Right cardiac atrium (tissue), 5 donors: ENCODE results near the gene ZCCHC24. TPM values are rescaled to one million over a fixed set of nuclear protein-coding genes. Genes with fewer than 3 reads are reported as not detected.

ENCODE experiments used
- ATAC-seq, 2 donors: fragments of 200-7000 bp; cut with Tn5 transposase; one replicate each; pipeline versions ENCODE4 v1.8.0 to v1.9.1; 2020; ENCODE audit warnings: moderate library complexity in 2 of 2, mild to moderate bottlenecking in 1 of 2
- DNase-seq, 3 donors: peaks; one replicate each; pipeline ENCODE4 v3.0.0-alpha.2; 2020
- H3K27ac ChIP-seq: one replicate; pipeline ENCODE4 v1.5.1; 2013; ENCODE audit warnings: mild to moderate bottlenecking, low read length, control low read depth, moderate library complexity
- H3K27me3 ChIP-seq: one replicate; pipeline ENCODE4 v1.6.1; 2013; ENCODE audit not compliant: control insufficient read depth, insufficient read depth
- H3K4me1 ChIP-seq: one replicate; pipeline ENCODE4 v1.6.1; 2013; ENCODE audit warnings: low read length; ENCODE audit not compliant: control insufficient read depth, insufficient read depth
- H3K4me3 ChIP-seq: one replicate; pipeline ENCODE4 v1.5.1; 2013; ENCODE audit warnings: low read length, control low read depth
- H3K9me3 ChIP-seq: one replicate; pipeline ENCODE4 v1.6.1; 2013; ENCODE audit warnings: low read length; ENCODE audit not compliant: control insufficient read depth
- WGBS: extraction: QIAGEN DNeasy Blood & Tissue Kit; methylation state at CpG from one replicate; pipeline ENCODE4 v1.1.7; 2013; 5-methylcytosine and 5-hydroxymethylcytosine counted together
- intact Hi-C, 4 donors: fragments of 100-400 bp; cut with DNase I; formaldehyde crosslinking; loops; one replicate each; pipeline versions ENCODE4 v1.11.0 to v1.14.0; 2022 to 2023
- polyA plus RNA-seq: library from polyadenylated mRNA; stranded (reverse); fragments of 200-250 nt; gene quantifications from one replicate; pipeline ENCODE4 v1.2.3, GENCODE V29; 2013
- total RNA-seq, 4 donors: library from RNA; stranded (reverse); fragmentation: NEBNext Ultra II Directional; extraction: Animal tissue kit (Norgen Biotek cat#: 25700); gene quantifications; one replicate each; pipeline ENCODE4 v1.2.1, GENCODE V29; 2021
- donor health status: healthy with polysubstance abuse.
- donor health status: DM: no; HTN: yes; CAD: no.
- donor health status: DM: no; HTN: no; CAD: no.
- donor health status: DM: no; HTN: yes; CAD: no; lungs with severe emphysema.
- donor health status: DM: yes; HTN: yes; CAD: no.

The ZCCHC24 gene
- total and polyA plus RNA-seq, 5 donors, result 31.3 to 75.3 (median 62.0) TPM

DNA sequence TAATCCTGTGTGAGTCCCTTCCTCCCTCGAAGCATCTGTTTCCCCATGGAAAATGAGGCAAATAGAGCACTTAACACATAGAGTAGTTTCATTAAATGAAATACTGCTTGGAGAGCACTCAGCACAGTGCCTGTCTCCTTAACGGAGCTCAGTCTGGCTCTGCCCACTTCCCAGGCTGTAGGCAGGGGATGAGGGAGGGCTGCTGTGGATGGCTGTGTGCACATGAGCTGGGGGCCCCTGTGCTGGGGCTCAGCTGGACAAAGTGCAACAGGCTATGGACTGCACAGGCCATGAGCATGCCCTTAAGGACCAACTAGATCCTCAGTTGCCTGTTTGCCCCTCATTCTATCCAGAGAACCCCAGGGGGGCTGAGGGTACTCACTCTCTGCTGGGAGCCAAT lies 14.5 kb downstream of the ZCCHC24 start:
- H3K27ac ChIP-seq, result no peak overlapping the region
- H3K9me3 ChIP-seq, result no peaks in the 10 kb centered on the region
- intact Hi-C loops, result no loop called here
- H3K27me3 ChIP-seq, result no peaks in the 10 kb centered on the region
- no peak overlapping the region for H3K4me3 ChIP-seq
- WGBS, result 39% methylated on average over 2 of the region's 2 CpGs
- H3K4me1 ChIP-seq, result peaks cover 27% of the 10 kb centered on the region
- ATAC-seq (no peak), DNase-seq (peak in 1 of 3 donors; percentile 30)

DNA sequence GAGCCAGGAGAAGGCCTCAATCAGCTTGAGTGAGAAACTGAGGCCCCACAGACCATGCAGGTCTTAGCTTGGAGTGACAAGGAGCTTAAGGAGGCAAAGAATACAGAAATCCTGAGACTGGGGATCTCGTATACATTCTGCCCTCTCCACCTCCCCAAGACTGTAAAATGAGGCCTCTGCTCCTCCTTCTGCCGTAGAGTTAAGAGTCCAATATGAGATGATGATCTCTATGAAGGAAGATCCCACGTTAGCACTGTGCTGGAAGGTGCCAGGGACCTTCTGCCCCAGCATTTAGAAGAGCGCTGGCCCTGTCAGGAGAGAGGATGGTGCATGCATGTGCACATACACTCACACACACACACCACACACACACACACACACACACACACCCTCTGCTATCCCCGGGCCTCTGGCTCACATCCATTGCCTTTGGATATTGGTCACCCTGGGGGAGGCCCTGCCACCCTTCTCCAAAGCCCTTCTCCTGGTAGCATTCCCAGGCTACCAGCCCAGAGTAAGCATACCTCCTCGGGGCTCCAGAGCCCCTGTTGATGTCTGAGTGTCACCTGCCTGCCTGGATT lies 15.0 kb downstream of the ZCCHC24 start:
- Histone ChIP-seq H3K27me3 (no peaks in the 10 kb centered on the region), H3K9me3 (no peaks in the 10 kb centered on the region), H3K4me1 (peaks cover 24% of the 10 kb centered on the region), H3K4me3 (no peak overlapping the region), H3K27ac (no peak overlapping the region)
- ATAC-seq, result no peak
- DNase-seq, result peak in 1 of 3 donors; percentile 59
- 59% methylated on average over 6 of the region's 6 CpGs for WGBS
- intact Hi-C loops, result no loop called here

DNA sequence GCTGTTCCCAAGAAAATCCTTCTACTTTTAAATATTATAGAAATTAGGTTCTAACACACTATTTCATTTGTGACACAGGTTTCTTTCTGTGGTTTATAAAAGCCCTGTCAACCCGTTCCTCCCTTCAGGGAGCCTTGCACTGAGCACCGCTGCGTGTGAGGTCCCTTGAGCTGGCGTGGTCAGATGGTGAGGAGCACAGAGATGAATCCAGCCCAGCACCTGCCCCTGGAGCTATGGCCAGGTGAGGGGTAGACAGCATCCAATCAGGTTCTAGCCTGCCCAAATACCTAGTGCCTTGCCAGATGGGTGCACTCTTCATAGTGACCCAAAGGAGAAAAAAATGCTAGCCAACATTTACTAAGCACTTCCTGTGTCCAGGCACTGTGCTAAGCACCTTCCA lies 15.7 kb downstream of the ZCCHC24 start:
- DNase-seq (peak in 1 of 3 donors; percentile 47), ATAC-seq (no peak)
- 87% methylated on average over 4 of the region's 4 CpGs for WGBS
- no peak overlapping the region for H3K4me3 ChIP-seq
- intact Hi-C loops, result no loop called here
- H3K27me3 ChIP-seq, result no peaks in the 10 kb centered on the region
- no peak overlapping the region for H3K27ac ChIP-seq
- H3K4me1 ChIP-seq, result peaks cover 26% of the 10 kb centered on the region
- no peaks in the 10 kb centered on the region for H3K9me3 ChIP-seq

- H3K4me1 ChIP-seq, result peaks cover 18% of the 10 kb centered on the region
- WGBS, result 98% methylated on average over 3 of the region's 3 CpGs
- ATAC-seq (no peak), DNase-seq (no peak)
- H3K9me3 ChIP-seq, result no peaks in the 10 kb centered on the region
- H3K27me3 ChIP-seq, result no peaks in the 10 kb centered on the region
- no peak overlapping the region for H3K4me3 ChIP-seq
- intact Hi-C loops, result no loop called here
- H3K27ac ChIP-seq, result no peak overlapping the region
Measured at GRCh38 chr10:79427965-79428364, 17.5 kb downstream of the ZCCHC24 start.

GRCh38 chr10:79425074-79425532 lies 20.3 kb downstream of the ZCCHC24 start:
- Histone ChIP-seq H3K4me1 (peaks cover 33% of the 10 kb centered on the region), H3K9me3 (no peaks in the 10 kb centered on the region), H3K4me3 (no peak overlapping the region), H3K27ac (peak overlapping the region; percentile 32), H3K27me3 (no peaks in the 10 kb centered on the region)
- ATAC-seq, result peak; percentile 3 to 7
- DNase-seq, result peak in 2 of 3 donors; percentile 49 to 70
- intact Hi-C loops, result no loop called here
- 50% methylated on average over 5 of the region's 5 CpGs for WGBS

DNA sequence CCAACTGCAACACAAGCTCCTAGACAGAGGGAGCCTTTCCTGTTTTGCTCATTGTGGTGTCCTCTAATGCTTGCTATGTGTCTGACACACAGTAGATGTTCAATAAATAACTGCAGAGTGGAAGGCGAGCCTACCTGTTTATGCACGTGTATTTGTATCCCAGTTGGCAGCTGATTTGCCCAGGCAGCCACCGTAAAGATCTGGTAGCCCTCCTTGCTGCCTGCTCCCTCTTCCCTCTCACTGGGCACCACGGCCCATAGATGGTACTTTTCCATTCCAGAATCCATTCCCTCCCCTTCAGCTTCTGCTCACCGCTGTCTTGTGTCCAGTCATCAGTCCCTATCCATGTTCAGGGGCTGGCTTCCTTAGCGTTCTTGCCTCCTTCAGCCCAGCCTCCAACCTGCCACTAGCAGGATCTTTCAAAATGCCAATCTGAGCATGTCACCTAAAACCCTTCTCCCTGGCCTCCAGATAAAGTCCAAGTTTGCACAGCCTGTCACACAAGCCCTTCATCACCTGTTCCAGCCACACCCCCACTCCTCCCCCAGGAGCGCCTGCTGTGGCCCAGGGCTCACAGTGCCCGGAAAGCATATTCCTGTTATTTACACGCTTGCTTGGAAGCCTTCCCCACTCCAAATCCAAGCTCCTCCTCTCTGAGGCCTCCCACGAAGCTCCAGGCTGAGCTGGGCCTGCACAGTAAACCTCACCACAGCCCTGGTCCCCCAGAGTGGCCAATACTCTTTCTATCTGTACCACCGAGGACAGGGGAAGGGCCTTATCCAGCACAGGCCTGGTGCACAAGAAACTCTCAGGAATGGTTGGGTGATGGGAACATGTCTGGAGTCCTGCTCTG lies 21.0 kb downstream of the ZCCHC24 start:
- no peaks in the 10 kb centered on the region for H3K9me3 ChIP-seq
- intact Hi-C loops, result no loop called here
- peaks cover 34% of the 10 kb centered on the region for H3K4me1 ChIP-seq
- ATAC-seq (peak; percentile 49 to 60), DNase-seq (peak in 2 of 3 donors; percentile 70 to 77)
- H3K4me3 ChIP-seq, result no peak overlapping the region
- H3K27ac ChIP-seq, result peak overlapping the region; percentile 75
- 53% methylated on average over 11 of the region's 11 CpGs for WGBS
- no peaks in the 10 kb centered on the region for H3K27me3 ChIP-seq

- H3K27me3 ChIP-seq, result no peaks in the 10 kb centered on the region
- H3K4me3 ChIP-seq, result no peak overlapping the region
- H3K27ac ChIP-seq, result peak overlapping the region; percentile 73
- peak; percentile 73 to 90 (median 82) for DNase-seq
- intact Hi-C loops, result no loop called here
- 41% methylated on average over 9 of the region's 9 CpGs for WGBS
- H3K4me1 ChIP-seq, result peaks cover 46% of the 10 kb centered on the region
- H3K9me3 ChIP-seq, result no peaks in the 10 kb centered on the region
- peak; percentile 58 to 61 for ATAC-seq
Measured at GRCh38 chr10:79422178-79422892, 23.1 kb downstream of the ZCCHC24 start.

GRCh38 chr10:79420974-79421688 lies 24.3 kb downstream of the ZCCHC24 start:
- intact Hi-C loops, result no loop called here
- ATAC-seq, result peak; percentile 26 to 40

DNA sequence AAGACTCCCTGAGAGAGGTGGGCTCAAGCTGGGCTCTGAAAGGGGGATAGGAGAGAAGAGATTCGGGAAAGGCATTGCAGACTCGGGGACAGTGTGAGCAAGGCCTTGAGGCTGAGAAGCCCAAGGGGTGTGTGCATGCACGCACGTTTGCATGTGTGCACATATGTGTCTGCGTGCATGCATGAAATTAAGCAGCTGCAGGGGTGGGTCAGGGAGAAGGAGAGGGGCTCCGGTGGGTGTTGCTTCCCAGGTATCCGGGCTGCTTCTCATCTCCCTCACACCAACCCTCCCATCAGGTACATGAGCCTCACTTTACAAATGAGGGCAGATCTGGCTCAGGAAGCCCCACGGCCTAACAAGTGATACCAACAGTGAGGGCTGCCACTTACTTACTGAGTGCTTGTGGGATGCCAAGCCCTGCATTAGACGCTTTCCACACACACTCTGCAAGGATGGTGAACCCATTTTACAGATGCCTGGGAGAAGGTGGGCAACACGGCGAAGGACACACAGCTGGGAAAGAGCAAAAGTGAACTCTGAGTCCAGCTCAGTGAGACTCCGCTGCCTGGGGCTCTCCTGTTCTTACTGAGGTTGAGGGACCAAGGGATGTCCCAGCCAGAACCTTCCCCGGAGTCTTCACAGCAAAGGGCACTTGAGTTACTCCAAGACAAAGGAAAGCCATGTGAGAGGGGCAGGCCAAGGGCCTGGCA lies 26.4 kb downstream of the ZCCHC24 start:
- H3K27ac ChIP-seq, result no peak overlapping the region
- H3K4me1 ChIP-seq, result peaks cover 33% of the 10 kb centered on the region
- peak in 1 of 3 donors; percentile 25 for DNase-seq
- intact Hi-C loops, result no loop called here
- H3K9me3 ChIP-seq, result no peaks in the 10 kb centered on the region
- ATAC-seq, result no peak
- no peaks in the 10 kb centered on the region for H3K27me3 ChIP-seq
- 88% methylated on average over 13 of the region's 13 CpGs for WGBS
- no peak overlapping the region for H3K4me3 ChIP-seq

More at GRCh38 chr10:79420974-79421688, 24.3 kb downstream of the ZCCHC24 start:
- Histone ChIP-seq H3K27ac (peak overlapping the region; percentile 30), H3K27me3 (no peaks in the 10 kb centered on the region), H3K4me3 (no peak overlapping the region), H3K9me3 (no peaks in the 10 kb centered on the region), H3K4me1 (peaks cover 46% of the 10 kb centered on the region)
- peak; percentile 34 to 76 (median 60) for DNase-seq
- WGBS, result 58% methylated on average over 12 of the region's 12 CpGs

DNA sequence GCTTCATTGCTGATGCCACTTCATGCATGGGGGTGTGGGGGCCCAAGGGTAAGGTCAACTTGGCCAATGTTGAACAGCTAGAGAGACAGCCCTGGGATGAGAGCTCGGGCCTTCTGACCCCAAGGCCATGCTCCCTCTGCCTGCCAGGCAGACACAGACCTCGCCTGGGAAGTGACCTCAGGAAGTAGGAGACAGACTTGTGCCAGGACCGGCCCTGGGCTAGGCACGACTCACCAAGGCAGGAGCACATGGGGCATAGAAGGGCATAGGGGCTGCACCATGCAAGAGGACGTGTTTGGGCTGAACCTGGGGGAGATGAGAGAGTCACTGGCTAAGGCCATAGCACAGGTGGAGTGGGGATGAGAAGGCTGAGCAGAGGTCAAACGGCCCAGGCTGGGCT lies 27.1 kb downstream of the ZCCHC24 start:
- no peak overlapping the region for H3K4me3 ChIP-seq
- DNase-seq (peak in 2 of 3 donors; percentile 43 to 52), ATAC-seq (no peak)
- 58% methylated on average over 6 of the region's 6 CpGs for WGBS
- H3K27me3 ChIP-seq, result no peaks in the 10 kb centered on the region
- H3K9me3 ChIP-seq, result no peaks in the 10 kb centered on the region
- no peak overlapping the region for H3K27ac ChIP-seq
- intact Hi-C loops, result no loop called here
- H3K4me1 ChIP-seq, result peaks cover 39% of the 10 kb centered on the region
